Stimulated activated CD4-positive, alpha-beta T cell treated with anti-CD3 and anti-CD28 coated beads, Interleukin-4, amount 100 ng/mL, for 1 hour (primary cell): Measurements from ENCODE around the gene CAMK1G.

Experiments used
- DNase-seq: peaks from one replicate; pipeline ENCODE4 v3.0.0-alpha.2; 2020

The CAMK1G gene

GRCh38 chr1:209643285-209644020 lies 59.9 kb downstream of the CAMK1G start:
- no peak for DNase-seq

GRCh38 chr1:209645574-209646452 lies 62.3 kb downstream of the CAMK1G start:
- no peak for DNase-seq

GRCh38 chr1:209646558-209646957 lies 63.0 kb downstream of the CAMK1G start:
- DNase-seq: no peak

- DNase-seq: no peak
Observed at GRCh38 chr1:209647156-209647555, 63.6 kb downstream of the CAMK1G start.

- no peak for DNase-seq
Observed at GRCh38 chr1:209648346-209648745, 64.8 kb downstream of the CAMK1G start.

- no peak for DNase-seq
Observed at GRCh38 chr1:209648931-209649776, 65.6 kb downstream of the CAMK1G start.

GRCh38 chr1:209650454-209650853 lies 66.9 kb downstream of the CAMK1G start:
- DNase-seq: no peak

- peak; percentile 57 for DNase-seq
Observed at GRCh38 chr1:209651138-209651587, 67.6 kb downstream of the CAMK1G start.

GRCh38 chr1:209652121-209652735 lies 68.7 kb downstream of the CAMK1G start, which contains the start of gene LAMB3:
Gene LAMB3 (minus strand): TSS chr1:209652425. CDS start chr1:209650944, 1,481 bp downstream.
- DNase-seq: no peak

GRCh38 chr1:209652873-209653401 lies 69.4 kb downstream of the CAMK1G start:
- DNase-seq: peak; percentile 44

GRCh38 chr1:209653915-209654351 lies 70.4 kb downstream of the CAMK1G start:
- no peak for DNase-seq

- DNase-seq: no peak
Observed at GRCh38 chr1:209655411-209656231, 72.1 kb downstream of the CAMK1G start.

GRCh38 chr1:209657140-209657879 lies 73.8 kb downstream of the CAMK1G start:
- no peak for DNase-seq

- DNase-seq: no peak
Observed at GRCh38 chr1:209657918-209658317, 74.4 kb downstream of the CAMK1G start.

GRCh38 chr1:209659909-209660308 lies 76.4 kb downstream of the CAMK1G start:
- no peak for DNase-seq

GRCh38 chr1:209661071-209661470 lies 77.6 kb downstream of the CAMK1G start:
- no peak for DNase-seq

- DNase-seq: no peak
Observed at GRCh38 chr1:209662879-209663327, 79.4 kb downstream of the CAMK1G start.
